HG02970 (cell line): Measurements from ENCODE around the gene PGPEP1.

ENCODE experiments used
- ATAC-seq: cut with Tn5 transposase; IDR thresholded peaks from one replicate; pipeline ENCODE4 v1.9.1; 2021; ENCODE audit warnings: mild to moderate bottlenecking, moderate library complexity, moderate number of reproducible peaks; ENCODE audit not compliant: unreplicated experiment, low FRiP score

The PGPEP1 gene

DNA sequence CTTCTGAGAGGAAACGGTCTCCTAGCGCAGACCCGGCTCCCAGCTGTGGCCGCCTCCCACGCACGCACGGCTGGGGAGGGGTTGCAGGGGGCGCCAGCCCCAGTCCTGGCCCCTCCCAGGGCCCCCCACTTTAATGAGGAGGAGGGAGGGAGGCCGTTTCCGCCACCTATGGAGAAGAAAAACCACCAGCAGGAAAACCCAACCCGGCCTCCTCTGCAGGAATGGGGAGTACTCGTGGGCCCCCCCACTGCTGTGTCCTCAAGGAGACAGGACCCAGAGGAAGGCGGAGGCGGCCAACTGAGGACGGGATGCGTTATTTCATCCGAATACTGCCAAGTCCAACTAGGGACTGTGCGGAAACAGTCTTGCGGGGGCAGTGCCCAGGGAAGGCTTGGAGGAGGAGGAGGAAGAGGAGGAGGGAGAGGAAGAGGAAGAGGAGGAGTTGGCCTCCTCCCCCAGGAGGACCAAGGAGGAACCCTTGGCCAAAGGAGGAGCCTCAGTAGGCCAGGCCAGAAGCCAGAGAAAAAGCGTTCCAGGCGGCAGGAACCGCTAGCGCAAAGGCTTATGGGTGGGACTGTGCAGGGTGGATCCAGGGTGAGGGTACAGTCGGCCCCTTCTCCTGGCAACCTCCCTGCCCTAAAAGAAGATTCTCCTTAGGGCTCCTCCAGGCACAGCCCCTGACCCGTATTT, 74.9 kb downstream of the PGPEP1 start:
- no peak for ATAC-seq

- no peak for ATAC-seq
Measured at GRCh38 chr19:18416778-18417249, 76.4 kb downstream of the PGPEP1 start.

GRCh38 chr19:18417250-18418028, 77.0 kb downstream of the PGPEP1 start:
- no peak for ATAC-seq

GRCh38 chr19:18418029-18418482, 77.7 kb downstream of the PGPEP1 start:
- ATAC-seq, result no peak

DNA sequence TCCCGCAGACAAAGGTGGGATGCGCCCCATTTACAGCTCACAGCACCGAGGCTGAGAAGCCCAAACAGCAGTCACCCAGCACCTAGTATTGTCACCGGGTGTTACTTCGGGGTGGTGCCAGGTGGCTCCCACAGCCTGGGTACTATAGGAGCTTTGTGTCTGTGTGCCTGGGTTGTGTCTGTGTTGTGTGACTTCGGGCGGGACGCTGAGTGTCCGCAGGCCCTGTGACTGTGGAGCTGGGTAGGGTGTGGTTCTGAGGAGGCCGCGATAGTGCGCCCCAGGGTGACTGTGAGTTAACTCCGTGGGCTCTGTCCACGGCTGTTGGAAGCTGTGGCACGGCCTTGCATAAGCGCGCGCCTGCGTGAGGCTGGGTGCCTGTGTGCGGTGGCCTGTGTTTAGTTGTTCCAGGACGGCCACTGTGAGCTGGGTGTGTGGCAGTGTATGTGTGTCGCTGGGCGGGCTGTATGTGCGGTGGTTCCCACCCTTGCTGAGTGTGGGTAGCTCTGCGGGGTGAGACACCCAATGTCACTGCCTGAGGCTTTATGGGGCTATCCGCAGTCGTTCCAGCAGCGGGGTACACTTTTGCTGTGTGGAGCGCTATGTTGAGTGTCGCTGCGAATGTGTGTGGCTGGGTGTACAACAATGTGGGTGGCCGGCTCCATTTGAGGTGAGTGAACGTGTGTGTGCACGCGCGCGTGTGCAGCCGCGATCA, 78.2 kb downstream of the PGPEP1 start:
- no peak for ATAC-seq

GRCh38 chr19:18419195-18419698, 78.8 kb downstream of the PGPEP1 start, which contains the start of gene SSBP4:
TSS of gene SSBP4 (plus strand) at chr19:18419398. CDS start at chr19:18419649, 251 bp downstream.
- ATAC-seq, result no peak
